Kidney epithelial cell (primary cell): ENCODE data around the gene TAS2R3. TPM values are rescaled to one million over a fixed set of nuclear protein-coding genes. Genes with fewer than 3 reads are reported as not detected.

Source experiments
- DNase-seq: peaks from one replicate; pipeline ENCODE4 v3.0.0-alpha.2; 2010; ENCODE audit warnings: low read depth
- H3K27me3 ChIP-seq: 2 replicates; pipeline ENCODE4 v1.6.0; 2011; ENCODE audit warnings: low read length; ENCODE audit not compliant: control insufficient read depth, insufficient read depth
- H3K36me3 ChIP-seq: 2 replicates; pipeline ENCODE4 v1.5.1; 2011; ENCODE audit warnings: low read length; ENCODE audit not compliant: control insufficient read depth, insufficient read depth
- H3K4me3 ChIP-seq: 2 replicates; pipeline ENCODE4 v1.5.1; 2011; ENCODE audit warnings: low read depth, mild to moderate bottlenecking, control low read depth, low read length
- CTCF ChIP-seq: IDR thresholded peaks from 2 replicates; pipeline ENCODE4 v1.5.1; 2011; ENCODE audit warnings: mild to moderate bottlenecking, moderate library complexity, low read length, control low read depth, inconsistent platforms; ENCODE audit not compliant: insufficient read depth, poor library complexity, severe bottlenecking
- total RNA-seq: library from RNA; depleted of rRNA; stranded (reverse); fragments of >200 nt; gene quantifications from 2 replicates; pipeline ENCODE4 v1.2.3, GENCODE V29; 2015

The TAS2R3 gene
- total RNA-seq, 1 donor from 2014 or later: 0.29 TPM

GRCh38 chr7:141729020-141729419 is 34.9 kb upstream of the TAS2R3 start:
- Histone ChIP-seq H3K27me3 (no peaks in the 10 kb centered on the region), H3K4me3 (no peak overlapping the region), H3K36me3 (no peaks in the 10 kb centered on the region)
- no peak for TF ChIP-seq CTCF
- no peak for DNase-seq

GRCh38 chr7:141731476-141732149 is 32.3 kb upstream of the TAS2R3 start:
- Histone ChIP-seq H3K27me3 (no peaks in the 10 kb centered on the region), H3K36me3 (no peaks in the 10 kb centered on the region), H3K4me3 (no peak overlapping the region)
- no peak for TF ChIP-seq CTCF
- DNase-seq: no peak

GRCh38 chr7:141737118-141737835 is 26.6 kb upstream of the TAS2R3 start:
- H3K27me3 ChIP-seq: no peaks in the 10 kb centered on the region
- no peak for DNase-seq

GRCh38 chr7:141737836-141738591 is 25.9 kb upstream of the TAS2R3 start, which contains the start of gene SSBP1:
Gene SSBP1, plus strand, starts transcription at chr7:141738358. Its CDS starts 809 bp downstream, at chr7:141739167.
- Histone ChIP-seq H3K27me3 (no peaks in the 10 kb centered on the region), H3K36me3 (peaks cover 2% of the 10 kb centered on the region), H3K4me3 (peak within 1 kb of the TSS; percentile 56)
- peak; percentile 70 for DNase-seq
- TF ChIP-seq CTCF: peak; percentile 83

More at GRCh38 chr7:141737118-141737835, 26.6 kb upstream of the TAS2R3 start:
- H3K4me3 ChIP-seq: peak overlapping the region; percentile 54
- H3K36me3 ChIP-seq: peaks cover 2% of the 10 kb centered on the region
- no peak for TF ChIP-seq CTCF

GRCh38 chr7:141738592-141739013 is 25.3 kb upstream of the TAS2R3 start:
- peak overlapping the region; percentile 56 for H3K4me3 ChIP-seq
- H3K27me3 ChIP-seq: no peaks in the 10 kb centered on the region
- TF ChIP-seq CTCF: no peak
- H3K36me3 ChIP-seq: peaks cover 4% of the 10 kb centered on the region
- no peak for DNase-seq
